HEK293T (cell line): Measurements from ENCODE around the gene CASP6.

Experiments used
- CTCF ChIA-PET: fragments of 350-600 bp; formaldehyde crosslinking; extraction: SDS; loops from one replicate; lab custom pipeline; 2021; ENCODE audit warnings: antibody characterized with exemption, inconsistent platforms; lab: Yijun Ruan, JAX
- POLR2A ChIA-PET: fragments of 350-600 bp; formaldehyde crosslinking; extraction: SDS; loops from one replicate; lab custom pipeline; 2020; ENCODE audit warnings: antibody characterized with exemption, inconsistent platforms; lab: Yijun Ruan, JAX
- DNase-seq: peaks from one replicate; pipeline ENCODE4 v3.0.0; 2012; ENCODE audit warnings: mixed read lengths; ENCODE audit errors: extremely low spot score
- ARNT ChIP-seq: fragments of 450-650 bp; IDR thresholded peaks from 2 replicates; pipeline ENCODE4 v1.6.1; 2017; ENCODE audit warnings: mild to moderate bottlenecking
- BHLHE40 ChIP-seq: fragments of 450-650 bp; IDR thresholded peaks from 2 replicates; pipeline ENCODE4 v1.6.1; 2016; ENCODE audit warnings: mild to moderate bottlenecking, moderate library complexity, borderline replicate concordance
- CTBP1 ChIP-seq: fragments of 450-650 bp; IDR thresholded peaks from 2 replicates; pipeline ENCODE4 v1.6.1; 2016; ENCODE audit warnings: borderline replicate concordance
- ELF4 ChIP-seq: fragments of 450-650 bp; IDR thresholded peaks from 2 replicates; pipeline ENCODE4 v1.6.1; 2017; ENCODE audit warnings: antibody characterized with exemption
- FOXA1 ChIP-seq: fragments of 450-650 bp; IDR thresholded peaks from 2 replicates; pipeline ENCODE4 v1.6.1; 2016; ENCODE audit warnings: mild to moderate bottlenecking
- FOXK2 ChIP-seq: fragments of 450-650 bp; IDR thresholded peaks from 2 replicates; pipeline ENCODE4 v1.6.1; 2016; ENCODE audit warnings: mild to moderate bottlenecking
- FOXM1 ChIP-seq: fragments of 450-650 bp; IDR thresholded peaks from 2 replicates; pipeline ENCODE4 v1.6.1; 2017; ENCODE audit warnings: mild to moderate bottlenecking, borderline replicate concordance
- HDGF ChIP-seq: fragments of 450-650 bp; IDR thresholded peaks from 2 replicates; pipeline ENCODE4 v1.6.1; 2017; ENCODE audit warnings: antibody characterized with exemption, borderline replicate concordance
- L3MBTL2 ChIP-seq: fragments of 450-650 bp; conservative IDR thresholded peaks from 2 replicates; pipeline ENCODE4 v1.6.1; 2016; ENCODE audit warnings: mild to moderate bottlenecking
- LEF1 ChIP-seq: fragments of 450-650 bp; IDR thresholded peaks from 2 replicates; pipeline ENCODE4 v1.6.1; 2017; ENCODE audit warnings: mild to moderate bottlenecking, borderline replicate concordance
- NFRKB ChIP-seq: fragments of 450-650 bp; IDR thresholded peaks from 2 replicates; pipeline ENCODE4 v1.6.1; 2016; ENCODE audit warnings: mild to moderate bottlenecking, moderate library complexity
- PKNOX1 ChIP-seq: fragments of 450-650 bp; IDR thresholded peaks from 2 replicates; pipeline ENCODE4 v1.6.1; 2016
- SP1 ChIP-seq: fragments of 450-650 bp; IDR thresholded peaks from 2 replicates; pipeline ENCODE4 v1.6.1; 2017
- SUZ12 ChIP-seq: fragments of 450-650 bp; IDR thresholded peaks from 2 replicates; pipeline ENCODE4 v1.6.1; 2016; ENCODE audit warnings: mild to moderate bottlenecking
- TARDBP ChIP-seq: fragments of 450-650 bp; IDR thresholded peaks from 2 replicates; pipeline ENCODE4 v1.6.1; 2016
- ZNF384 ChIP-seq: fragments of 450-650 bp; IDR thresholded peaks from 2 replicates; pipeline ENCODE4 v1.6.1; 2016

Gene CASP6

GRCh38 chr4:109728385-109728784 lies 25.1 kb upstream of the CASP6 start:
- ChIA-PET POLR2A (interaction anchor here (1.0 kb wide), 1 partner anchor 23 kb away, joined by 3 read pairs; no protein-coding TSS in a partner anchor), CTCF (no interaction called here)
- TF ChIP-seq BHLHE40 (no peak), CTBP1 (no peak), FOXK2 (no peak), ZNF384 (no peak), SUZ12 (no peak)
- no peak for DNase-seq

- DNase-seq: no peak
- ChIA-PET CTCF (no interaction called here), POLR2A (no interaction called here)
- no peak for TF ChIP-seq HDGF
These were observed 19.9 kb upstream of the CASP6 start for GRCh38 chr4:109723110-109723509.

- no peak for DNase-seq
- POLR2A ChIA-PET: no interaction called here
- CTCF ChIA-PET: no interaction called here
- no peak for TF ChIP-seq TARDBP
- TF ChIP-seq PKNOX1: no peak
These were observed 19.1 kb upstream of the CASP6 start for GRCh38 chr4:109722357-109722756.

- ChIA-PET POLR2A (no interaction called here), CTCF (no interaction called here)
- no peak for DNase-seq
- TF ChIP-seq SUZ12 (no peak), CTBP1 (no peak), ARNT (no peak), TARDBP (no peak), LEF1 (no peak), L3MBTL2 (no peak), ZNF384 (no peak), HDGF (no peak), FOXA1 (no peak), NFRKB (no peak), ELF4 (no peak), BHLHE40 (no peak)
These were observed 17.8 kb upstream of the CASP6 start for GRCh38 chr4:109721033-109721432.

- ChIA-PET POLR2A (no interaction called here), CTCF (no interaction called here)
- no peak for TF ChIP-seq LEF1
- TF ChIP-seq BHLHE40: no peak
- no peak for TF ChIP-seq FOXK2
- no peak for TF ChIP-seq FOXM1
- TF ChIP-seq L3MBTL2: no peak
- DNase-seq: no peak
These were observed 16.4 kb upstream of the CASP6 start for GRCh38 chr4:109719604-109720003.

GRCh38 chr4:109718759-109719158 lies 15.5 kb upstream of the CASP6 start:
- ChIA-PET CTCF (no interaction called here), POLR2A (no interaction called here)
- TF ChIP-seq FOXA1 (no peak), SP1 (no peak), ARNT (no peak), BHLHE40 (no peak), FOXK2 (no peak), NFRKB (no peak), TARDBP (no peak), CTBP1 (no peak), LEF1 (no peak), L3MBTL2 (no peak), ZNF384 (no peak), FOXM1 (no peak), PKNOX1 (no peak), SUZ12 (no peak), HDGF (no peak)
- no peak for DNase-seq

- ChIA-PET CTCF (no interaction called here), POLR2A (no interaction called here)
- no peak for DNase-seq
- TF ChIP-seq FOXK2 (no peak), NFRKB (no peak), LEF1 (no peak), HDGF (no peak), L3MBTL2 (no peak), ZNF384 (no peak), FOXM1 (no peak), PKNOX1 (no peak), FOXA1 (no peak), TARDBP (no peak)
These were observed 10.3 kb upstream of the CASP6 start for GRCh38 chr4:109713500-109713899.

GRCh38 chr4:109708990-109709389 lies 5.7 kb upstream of the CASP6 start:
- DNase-seq: no peak
- TF ChIP-seq L3MBTL2 (no peak), SUZ12 (no peak), SP1 (no peak), BHLHE40 (no peak), LEF1 (no peak), PKNOX1 (no peak), TARDBP (no peak), ELF4 (no peak), FOXA1 (no peak), FOXM1 (no peak), ARNT (no peak), NFRKB (no peak), ZNF384 (no peak), CTBP1 (no peak), FOXK2 (no peak), HDGF (no peak)
- POLR2A ChIA-PET: no interaction called here
- CTCF ChIA-PET: no interaction called here
